Stomach (tissue), 9 donors: ENCODE data around the gene PALLD. TPM values are rescaled to one million over a fixed set of nuclear protein-coding genes. Genes with fewer than 3 reads are reported as not detected.

Experiments used
- DNase-seq, 2 donors: peaks; one replicate each; pipeline versions ENCODE4 v3.0.0 to v3.0.0-alpha.2; 2013 to 2019
- H3K27ac ChIP-seq, 5 donors: fragments of 200-600 bp in 4 of 5; sonication (generic) in 4 of 5; one replicate each; pipeline ENCODE4 v1.5.1; 2013 to 2019; ENCODE audit warnings: mild to moderate bottlenecking in 1 of 5, moderate library complexity in 1 of 5
- H3K27me3 ChIP-seq, 3 donors: fragments of 200-600 bp; sonication (generic); one replicate each; pipeline ENCODE4 v1.5.1; 2017 to 2019; ENCODE audit warnings: mixed run types in 1 of 3
- H3K36me3 ChIP-seq, 4 donors: fragments of 200-600 bp; sonication (generic); 1 replicate in 3 of 4; 2 replicates in 1 of 4; pipeline ENCODE4 v1.5.1; 2016 to 2019
- H3K4me1 ChIP-seq, 4 donors: fragments of 200-600 bp; sonication (generic); one replicate each; pipeline ENCODE4 v1.5.1; 2016 to 2019
- H3K4me3 ChIP-seq, 4 donors: fragments of 200-600 bp; sonication (generic) in 3 of 4; one replicate each; pipeline ENCODE4 v1.5.1; 2016 to 2019; ENCODE audit warnings: mild to moderate bottlenecking in 1 of 4
- H3K9me3 ChIP-seq, 4 donors: fragments of 200-600 bp; sonication (generic); one replicate each; pipeline ENCODE4 v1.5.1; 2016 to 2019
- CTCF ChIP-seq, 7 experiments: fragments of 450-650 bp in 4 of 7; fragments of 200-600 bp in 3 of 7; sonication (generic) in 3 of 7; IDR thresholded peaks; one replicate each; pipeline ENCODE4 v1.5.1; 2016 to 2019; ENCODE audit warnings: antibody characterized with exemption in 7 of 7, control low read depth in 2 of 7, mild to moderate bottlenecking in 1 of 7
- EP300 ChIP-seq: sonication (generic); formaldehyde crosslinking; IDR thresholded peaks from one replicate; pipeline ENCODE4 v1.6.1; 2017; ENCODE audit warnings: antibody characterized with exemption
- POLR2A ChIP-seq, 4 donors: fragments of 450-650 bp; IDR thresholded peaks; one replicate each; pipeline ENCODE4 v1.6.1; 2016; ENCODE audit warnings: antibody characterized with exemption in 4 of 4, control low read depth in 2 of 4, mild to moderate bottlenecking in 1 of 4, moderate library complexity in 1 of 4
- POLR2AphosphoS5 ChIP-seq, 3 donors: sonication (generic); formaldehyde crosslinking; IDR thresholded peaks; one replicate each; pipeline ENCODE4 v1.6.1; 2016; ENCODE audit warnings: antibody characterized with exemption in 3 of 3
- WGBS, 5 donors: extraction: QIAGEN DNeasy Blood & Tissue Kit in 3 of 5; methylation state at CpG; one replicate each; pipeline versions ENCODE4 v1.1.5 to v1.1.7; 2013 to 2018; 5-methylcytosine and 5-hydroxymethylcytosine counted together
- intact Hi-C: fragments of 100-400 bp; cut with DNase I; formaldehyde crosslinking; loops from one replicate; pipeline ENCODE4 v1.15.1; 2023; ENCODE audit warnings: low total_unique reads
- polyA plus RNA-seq, 3 donors: library from polyadenylated mRNA; stranded (reverse); fragments of 200-250 nt; gene quantifications; one replicate each; pipeline ENCODE4 v1.2.3, GENCODE V29; 2013
- total RNA-seq, 5 donors: library from RNA; depleted of rRNA; stranded (reverse); fragments of >200 nt; gene quantifications; one replicate each; pipeline versions ENCODE4 v1.1.0 to v1.2.3, GENCODE V29; 2014 to 2016
- donor health status: healthy with polysubstance abuse.
- donor health status: Bipolar disorder and iron deficiency.
- donor health status: healthy.

The PALLD gene
- total and polyA plus RNA-seq, 8 donors, result 75.9 to 984 (median 206) TPM

DNA sequence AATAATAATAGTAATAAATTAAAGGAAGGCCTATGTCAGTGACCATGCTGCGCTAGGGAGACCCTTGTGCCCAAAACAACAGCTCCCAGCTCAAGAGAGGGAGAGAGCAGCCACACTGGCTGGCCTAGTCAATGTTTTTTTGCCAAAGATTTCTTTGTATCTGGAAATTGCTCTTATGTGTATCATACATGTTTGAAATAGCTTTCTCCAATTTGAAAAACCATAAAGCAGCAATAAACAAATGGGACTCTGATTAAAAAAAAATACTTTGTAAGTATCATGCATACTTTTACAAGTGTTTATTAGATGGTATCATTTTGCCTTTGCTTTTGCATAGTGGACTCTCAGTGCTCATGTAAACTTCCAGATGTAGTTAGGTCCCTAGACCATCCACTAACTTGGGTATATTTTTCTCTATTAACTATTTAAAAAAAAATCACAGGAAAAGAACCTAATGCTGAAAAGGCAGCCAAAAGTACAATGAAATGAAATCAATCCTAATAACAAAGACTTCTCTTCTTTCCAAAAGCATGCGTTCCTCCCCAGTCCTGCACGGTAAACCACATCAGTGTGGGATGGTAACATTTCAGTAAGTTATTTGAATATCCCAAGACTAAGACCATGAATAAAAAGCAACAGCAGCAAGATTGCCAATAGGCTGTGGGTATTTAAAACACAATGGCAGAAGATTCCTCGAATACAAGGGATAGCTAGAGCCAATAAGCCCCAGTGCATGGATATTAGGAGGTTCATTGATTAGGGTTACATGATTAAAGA lies 117.6 kb downstream of the PALLD start:
- H3K4me1 ChIP-seq, result no peaks in the 10 kb centered on the region
- intact Hi-C loops, result no loop called here
- no peak overlapping the region for H3K27ac ChIP-seq
- WGBS, 5 donors, result 91 to 95% (median 92%) methylated on average over 4 of the region's 4 CpGs
- no peaks in the 10 kb centered on the region for H3K9me3 ChIP-seq
- no peak for DNase-seq
- H3K27me3 ChIP-seq, result no peaks in the 10 kb centered on the region
- H3K4me3 ChIP-seq, result no peak overlapping the region
- no peak for TF ChIP-seq POLR2AphosphoS5 (IDR thresholded peaks at IDR 0.05)
- no peak for TF ChIP-seq CTCF (IDR thresholded peaks at IDR 0.05)
- TF ChIP-seq POLR2A (IDR thresholded peaks at IDR 0.05), result no peak
- TF ChIP-seq EP300, result no peak
- no peaks in the 10 kb centered on the region for H3K36me3 ChIP-seq

DNA sequence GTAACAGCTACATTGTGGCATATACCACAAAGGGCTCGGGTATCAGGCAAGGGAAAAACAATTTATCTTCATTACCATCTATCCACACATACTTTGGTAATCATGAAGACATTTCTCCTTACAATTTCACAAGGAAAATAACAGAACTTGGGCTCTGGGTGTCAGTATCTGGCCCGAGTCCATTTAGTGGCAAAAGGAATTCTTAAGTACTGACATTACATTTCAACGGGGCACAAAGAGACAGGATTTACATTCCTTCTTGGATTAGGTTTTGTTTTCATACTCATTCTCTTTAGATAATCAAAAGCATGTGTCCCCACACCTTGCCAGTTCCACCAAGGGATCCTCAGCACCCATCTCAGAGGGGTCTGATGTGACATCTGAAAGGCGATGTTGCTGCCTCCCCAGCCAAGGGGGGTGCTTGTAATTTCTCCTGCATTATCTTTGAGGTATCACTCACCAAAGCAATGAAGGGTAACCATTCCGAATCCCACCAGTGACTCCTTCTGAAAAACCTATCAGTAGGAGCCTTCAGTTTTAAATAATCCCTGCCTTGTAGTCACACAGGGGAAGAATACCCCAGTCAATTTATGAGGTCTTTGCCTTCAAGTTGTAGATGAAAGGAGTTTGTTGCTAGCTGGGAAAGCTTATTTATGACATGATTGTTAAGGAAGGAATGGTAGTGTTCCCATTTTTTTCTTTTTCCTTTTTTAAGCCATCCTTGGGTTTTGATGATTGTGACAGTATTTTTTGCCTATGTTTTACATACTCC lies 118.6 kb downstream of the PALLD start:
- no peaks in the 10 kb centered on the region for H3K4me1 ChIP-seq
- WGBS, 5 donors, result 70 to 79% (median 78%) methylated on average over 5 of the region's 5 CpGs
- H3K9me3 ChIP-seq, result no peaks in the 10 kb centered on the region
- TF ChIP-seq CTCF (IDR thresholded peaks at IDR 0.05) (no peak), EP300 (no peak), POLR2A (IDR thresholded peaks at IDR 0.05) (no peak), POLR2AphosphoS5 (IDR thresholded peaks at IDR 0.05) (no peak)
- no peaks in the 10 kb centered on the region for H3K36me3 ChIP-seq
- intact Hi-C loops, result no loop called here
- H3K4me3 ChIP-seq, result no peak overlapping the region
- no peak for DNase-seq
- H3K27me3 ChIP-seq, result no peaks in the 10 kb centered on the region
- H3K27ac ChIP-seq, result no peak overlapping the region

GRCh38 chr4:168618577-168619265 lies 121.9 kb downstream of the PALLD start:
- 72 to 83% (median 79%) methylated on average over 8 of the region's 8 CpGs for WGBS, 5 donors
- Histone ChIP-seq H3K27me3 (no peaks in the 10 kb centered on the region), H3K4me1 (no peaks in the 10 kb centered on the region), H3K27ac (no peak overlapping the region), H3K36me3 (no peaks in the 10 kb centered on the region), H3K9me3 (no peaks in the 10 kb centered on the region), H3K4me3 (no peak overlapping the region)
- TF ChIP-seq CTCF (IDR thresholded peaks at IDR 0.05) (no peak), POLR2A (IDR thresholded peaks at IDR 0.05) (no peak), POLR2AphosphoS5 (IDR thresholded peaks at IDR 0.05) (no peak), EP300 (no peak)
- DNase-seq, result no peak
- intact Hi-C loops, result no loop called here

DNA sequence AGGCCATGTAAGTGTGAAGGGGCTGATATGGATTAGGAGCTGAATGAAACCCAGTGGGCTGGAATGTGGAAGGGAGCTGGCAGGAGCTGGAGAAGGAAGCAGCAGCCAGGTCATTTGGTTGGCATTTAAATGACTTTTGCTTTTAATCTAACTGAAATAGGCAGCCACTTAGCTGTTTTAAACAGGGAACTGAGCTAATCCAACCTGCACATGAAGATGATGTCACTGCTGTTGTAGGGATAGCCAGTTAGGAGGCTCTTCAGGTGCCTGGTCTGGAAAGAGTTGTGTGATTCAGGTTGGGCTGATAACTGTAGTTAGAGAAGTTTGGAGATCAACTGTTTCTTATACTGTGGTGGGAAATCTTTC lies 122.4 kb downstream of the PALLD start:
- intact Hi-C loops, result no loop called here
- H3K27ac ChIP-seq, result no peak overlapping the region
- TF ChIP-seq POLR2A (IDR thresholded peaks at IDR 0.05), result no peak
- TF ChIP-seq EP300, result no peak
- no peak for TF ChIP-seq POLR2AphosphoS5 (IDR thresholded peaks at IDR 0.05)
- TF ChIP-seq CTCF (IDR thresholded peaks at IDR 0.05), result no peak
- H3K36me3 ChIP-seq, result no peaks in the 10 kb centered on the region
- H3K4me1 ChIP-seq, result no peaks in the 10 kb centered on the region
- H3K27me3 ChIP-seq, result no peaks in the 10 kb centered on the region
- no peak overlapping the region for H3K4me3 ChIP-seq
- no peak for DNase-seq
- no peaks in the 10 kb centered on the region for H3K9me3 ChIP-seq
